Measurements from ENCODE around the gene TMEM212.

TMEM212 gene

DNA sequence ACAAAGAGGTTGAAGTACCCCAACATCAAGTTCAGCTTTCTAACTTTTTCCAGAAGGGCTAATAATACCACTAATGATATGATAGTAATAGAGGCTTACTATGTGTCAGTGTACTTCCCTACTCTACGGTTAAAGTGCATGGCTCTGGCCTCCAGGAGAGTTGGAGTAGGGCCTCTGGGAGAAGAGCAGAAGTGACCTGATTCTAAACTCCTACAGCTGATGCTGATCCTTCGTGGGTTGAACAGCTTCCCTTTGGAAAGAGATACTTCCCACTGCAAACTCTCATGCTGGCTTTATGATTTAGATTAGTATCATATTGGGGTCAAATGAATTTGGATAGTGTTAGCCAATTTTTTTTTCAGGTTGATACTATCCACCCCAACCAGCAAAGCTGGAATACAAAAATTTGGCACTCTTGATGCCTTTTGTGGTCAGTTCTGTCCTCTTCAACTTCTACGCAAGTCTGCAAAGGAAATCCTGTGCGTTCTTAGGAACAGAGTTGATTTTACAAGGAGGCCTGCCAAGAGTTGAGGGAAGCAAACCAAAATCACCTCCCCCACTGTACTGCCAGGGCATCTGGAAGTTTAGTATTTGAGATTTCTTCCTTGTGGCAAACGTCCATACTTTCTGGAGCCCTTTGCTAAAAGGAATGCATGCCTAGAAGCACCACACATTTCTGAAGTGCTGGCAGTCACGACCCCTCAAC is 17.8 kb downstream of the TMEM212 start:
- DNase-seq (ENCODE audit: low read depth in 2 of 2): no peak

DNA sequence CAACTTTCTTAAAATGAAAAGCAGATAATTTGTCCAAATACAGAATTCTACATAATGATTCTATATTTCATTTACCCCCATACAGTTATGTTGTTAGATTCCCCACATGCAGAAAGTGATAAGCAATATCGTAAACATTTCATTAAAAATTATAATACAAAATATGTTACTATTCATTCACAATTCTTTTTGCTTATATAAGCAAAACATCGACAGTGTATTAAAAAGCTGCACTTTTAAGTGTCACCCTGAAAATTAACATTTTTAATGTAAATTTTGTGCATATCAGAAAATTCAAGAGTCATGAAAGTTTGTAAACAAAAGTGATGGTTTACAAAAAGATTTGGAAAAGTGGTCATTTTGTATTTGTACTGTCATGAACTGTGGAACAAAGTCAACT is 19.2 kb downstream of the TMEM212 start:
- DNase-seq (ENCODE audit: low read depth in 2 of 2): no peak

DNA sequence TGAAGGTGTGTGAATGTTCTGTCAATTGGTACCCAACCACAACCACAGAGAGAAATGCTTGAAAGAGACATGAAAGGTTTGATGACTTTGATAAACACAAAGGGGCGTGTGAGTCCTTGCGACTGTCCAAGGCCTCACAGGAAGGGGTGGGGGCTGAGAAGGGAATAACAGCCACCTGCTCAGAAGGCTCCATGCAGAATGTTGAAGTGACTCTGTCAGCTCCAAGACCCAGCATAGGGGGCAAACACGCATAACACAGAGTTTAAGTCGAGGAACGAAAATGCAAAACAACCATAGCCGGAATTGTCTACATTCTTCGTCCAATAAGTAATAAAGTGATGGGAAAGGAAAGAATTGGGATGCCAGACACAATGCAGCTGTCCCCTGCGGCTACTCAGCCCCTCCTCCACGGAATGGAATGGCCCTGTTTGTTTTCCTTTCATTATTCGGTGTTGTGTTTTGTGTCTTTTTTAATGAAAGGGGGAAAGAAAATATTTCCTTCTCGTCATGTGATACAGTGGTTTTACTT is 19.9 kb downstream of the TMEM212 start:
- no peak for DNase-seq (ENCODE audit: low read depth in 2 of 2)

DNA sequence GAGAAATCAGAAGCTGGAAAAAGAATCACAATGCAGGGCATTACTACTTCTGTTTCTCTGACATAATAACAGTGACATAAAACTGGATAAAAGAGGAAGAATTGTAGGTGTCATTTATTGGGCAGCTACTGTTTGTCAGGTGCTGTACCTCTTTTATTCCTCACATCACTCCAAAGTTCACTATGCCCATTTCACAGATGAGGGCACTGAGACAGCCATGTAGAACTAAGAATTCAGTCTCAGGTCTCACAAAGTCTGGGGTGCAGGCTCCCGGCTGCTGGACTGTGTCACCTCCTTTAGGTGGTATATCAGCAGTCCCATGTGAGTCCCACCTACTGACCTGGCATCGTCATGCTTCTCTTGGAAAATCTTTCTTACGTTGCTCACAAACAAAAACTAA is 20.8 kb downstream of the TMEM212 start:
- no peak for DNase-seq (ENCODE audit: low read depth in 2 of 2)

DNA sequence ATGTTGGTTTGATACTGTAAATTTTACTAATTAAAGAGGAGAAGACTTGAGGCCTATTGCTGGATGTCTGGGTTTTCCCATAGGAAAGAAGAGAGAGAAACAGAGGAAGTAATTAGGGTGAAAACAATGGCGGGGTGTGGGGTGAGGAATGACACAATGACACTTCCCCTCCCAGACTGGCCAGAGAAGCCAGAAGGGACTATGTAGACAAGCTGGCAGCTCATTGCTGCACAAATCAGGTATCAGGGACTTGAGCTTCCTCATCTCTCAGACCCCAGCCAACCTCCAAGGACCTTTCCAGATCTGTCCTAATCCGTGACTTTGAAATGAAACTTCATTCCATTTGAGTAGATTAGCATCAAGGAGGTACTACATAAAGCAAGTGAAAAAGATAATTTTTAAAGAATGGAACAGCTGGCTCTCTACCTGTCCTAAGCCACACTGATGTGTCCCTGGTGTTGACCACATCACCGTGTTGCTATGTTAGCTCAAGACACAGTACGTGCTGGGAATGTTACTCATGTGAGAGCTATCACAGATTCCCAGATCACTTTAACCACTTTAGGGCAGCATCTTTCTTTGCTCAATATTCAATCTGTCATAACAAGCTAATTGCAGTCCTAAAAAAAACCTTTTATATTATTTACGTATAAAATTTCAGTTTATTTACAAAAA is 22.2 kb downstream of the TMEM212 start:
- no peak for DNase-seq (ENCODE audit: low read depth in 2 of 2)

DNA sequence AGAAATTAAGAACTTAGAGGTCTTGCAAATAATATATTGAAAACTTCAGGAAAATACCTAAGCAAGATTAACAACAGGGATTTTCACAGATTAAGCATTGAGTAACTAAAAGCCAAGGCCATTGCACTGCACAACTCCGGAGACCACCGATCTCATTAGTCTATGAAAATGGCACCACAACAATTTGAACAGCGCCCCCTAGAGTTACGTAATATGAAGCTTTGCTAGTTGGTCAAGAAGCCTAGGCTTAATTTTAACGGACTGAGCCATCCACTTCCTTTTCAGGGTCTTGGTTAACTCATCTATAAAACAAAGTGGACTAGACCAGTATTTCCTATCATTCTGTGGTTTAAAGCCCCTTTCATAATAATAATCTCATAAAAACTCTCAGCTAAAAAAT is 24.8 kb downstream of the TMEM212 start:
- no peak for DNase-seq (ENCODE audit: low read depth in 2 of 2)

DNA sequence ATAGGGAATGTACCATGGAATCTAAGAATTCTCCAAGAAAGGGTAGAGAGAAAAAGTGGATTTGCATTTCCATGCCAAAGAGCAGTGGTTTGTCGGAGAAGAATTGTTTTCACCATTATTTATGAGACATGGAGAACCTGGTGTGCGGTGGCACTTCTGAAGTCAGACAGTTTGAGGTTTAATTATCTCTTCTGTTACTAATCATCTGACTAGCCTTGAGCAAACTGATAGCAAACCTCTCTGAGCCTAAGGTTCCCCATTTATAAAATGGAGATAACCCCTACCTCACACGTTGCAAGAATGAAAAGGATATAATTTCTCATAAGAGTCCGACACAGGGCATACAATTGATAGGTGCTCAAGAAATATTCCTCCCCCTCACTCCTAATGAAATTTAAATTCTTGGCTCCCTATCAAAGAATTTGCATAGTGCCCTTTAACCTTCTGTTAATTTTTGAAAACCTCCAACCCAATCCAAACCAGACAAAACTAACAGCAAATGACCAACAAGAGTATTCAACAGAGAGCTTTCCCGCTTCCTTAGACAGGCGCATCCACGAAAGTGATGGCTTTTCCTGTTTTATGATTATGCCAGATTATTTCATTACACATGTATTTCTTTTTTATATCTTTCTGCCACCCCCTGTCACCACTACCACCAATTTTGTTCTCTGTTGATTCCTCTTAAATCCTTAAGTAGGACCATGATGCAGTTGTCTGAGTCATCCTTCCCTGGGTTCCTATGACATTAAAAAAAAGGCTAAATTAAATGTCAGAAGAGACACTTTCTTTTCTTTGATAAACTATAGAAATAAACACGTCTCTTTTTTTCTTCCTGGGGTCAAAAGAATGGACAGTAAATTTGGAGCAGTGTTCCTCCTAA is 28.5 kb downstream of the TMEM212 start:
- DNase-seq (ENCODE audit: low read depth in 2 of 2): no peak

DNA sequence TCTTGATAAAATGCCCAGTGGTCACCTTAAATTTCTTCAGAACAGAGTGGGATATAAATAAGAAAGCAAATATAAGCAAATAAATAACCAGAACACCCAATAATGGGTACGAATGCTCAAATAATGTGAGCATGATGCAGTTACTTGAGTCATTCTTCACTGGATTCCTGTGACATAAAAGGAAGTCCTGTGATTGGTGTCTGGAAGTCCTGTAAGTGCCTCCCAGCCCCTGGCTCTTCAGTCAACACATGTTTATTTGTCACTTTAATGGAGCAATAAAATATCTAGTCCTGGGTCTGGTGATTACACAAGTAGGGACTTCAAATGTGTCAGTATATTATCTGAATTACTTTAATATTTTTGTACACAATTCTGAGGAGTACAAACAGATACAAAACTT is 30.4 kb downstream of the TMEM212 start:
- DNase-seq (ENCODE audit: low read depth in 2 of 2): no peak

DNA sequence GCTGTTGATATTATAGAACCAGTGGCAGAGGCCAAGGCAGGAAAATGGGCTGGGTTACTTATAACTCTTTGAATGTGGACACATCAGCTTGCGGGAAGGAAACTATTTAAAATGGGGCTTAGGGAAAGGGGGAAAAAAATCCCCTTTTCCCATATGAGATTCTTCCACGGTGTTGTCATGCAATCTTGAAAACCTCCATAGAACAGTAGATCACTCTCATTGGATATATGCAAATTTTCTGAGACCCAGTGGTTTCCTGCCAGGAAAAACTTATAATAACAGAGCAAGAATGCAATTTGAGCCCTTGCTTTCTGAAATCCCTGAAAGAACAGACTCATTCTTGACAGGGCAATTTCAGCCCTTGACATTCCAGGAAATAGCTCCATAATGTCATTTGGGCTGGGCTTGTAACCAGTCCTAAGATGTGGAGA is 31.1 kb downstream of the TMEM212 start:
- DNase-seq (ENCODE audit: low read depth in 2 of 2): no peak

DNA sequence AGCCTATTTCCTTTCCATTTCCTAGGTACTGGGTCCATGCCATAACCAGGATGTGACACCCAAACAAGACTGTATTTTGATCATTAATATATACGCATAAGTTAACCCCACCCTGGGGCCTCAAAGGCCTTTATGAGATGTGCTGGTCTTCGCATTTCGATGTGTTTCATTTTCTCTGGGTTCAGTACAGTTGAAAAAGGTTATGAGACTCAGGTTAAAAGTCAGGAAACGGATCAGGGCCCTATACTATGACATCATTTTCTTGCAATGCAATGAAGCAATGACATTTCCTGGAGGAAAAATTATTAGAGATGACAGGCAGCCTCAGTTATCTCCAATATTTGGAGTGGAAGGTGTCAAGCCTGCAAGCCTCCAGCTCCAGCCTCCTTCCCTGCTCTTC is 31.7 kb downstream of the TMEM212 start:
- DNase-seq (ENCODE audit: low read depth in 2 of 2): no peak

DNA sequence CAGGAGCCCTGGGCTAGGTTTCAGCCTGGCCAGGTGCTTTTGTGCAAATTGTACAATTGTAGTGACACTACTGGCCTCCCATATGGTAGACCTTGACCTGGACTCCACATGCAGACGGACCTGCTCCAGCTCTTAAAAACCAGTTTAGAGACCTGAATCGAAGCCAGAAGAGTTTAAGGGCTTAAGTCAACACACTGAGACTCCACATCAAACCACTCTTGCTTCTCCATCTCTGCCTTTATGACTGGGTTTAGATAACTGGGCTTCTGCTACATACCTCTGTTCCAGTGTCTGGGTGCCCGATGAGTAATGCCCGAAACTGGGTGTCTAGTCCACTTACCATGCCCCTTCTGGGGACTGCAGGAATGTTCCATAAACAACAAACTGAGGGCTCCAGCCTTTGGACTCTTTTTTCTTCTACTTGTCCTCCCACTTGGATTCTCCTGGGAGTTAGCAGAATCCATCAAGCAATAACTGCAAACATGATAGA is 32.8 kb downstream of the TMEM212 start:
- DNase-seq (ENCODE audit: low read depth in 2 of 2): no peak

DNA sequence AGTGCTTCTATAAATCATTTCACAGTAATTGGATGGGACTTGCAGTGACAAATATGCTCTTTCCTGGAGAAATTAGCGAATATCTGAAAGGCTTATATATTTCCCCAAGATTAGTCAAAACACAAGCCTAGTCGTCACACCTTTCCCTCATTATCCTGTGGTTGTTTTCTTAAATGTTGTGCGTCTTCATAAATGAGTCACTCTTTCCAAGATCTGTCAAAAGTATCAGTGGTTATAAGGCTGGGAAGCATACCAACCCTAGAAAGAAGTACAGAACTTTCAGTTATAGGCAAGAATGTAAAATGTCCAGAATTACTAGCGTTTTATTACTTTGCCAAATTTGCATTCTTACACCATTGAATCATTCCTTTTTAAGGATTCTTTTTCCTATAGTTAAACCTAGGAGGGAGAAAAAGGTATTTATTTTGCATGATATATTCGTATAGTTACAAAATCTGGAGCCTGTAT is 33.6 kb downstream of the TMEM212 start:
- DNase-seq (ENCODE audit: low read depth in 2 of 2): no peak

DNA sequence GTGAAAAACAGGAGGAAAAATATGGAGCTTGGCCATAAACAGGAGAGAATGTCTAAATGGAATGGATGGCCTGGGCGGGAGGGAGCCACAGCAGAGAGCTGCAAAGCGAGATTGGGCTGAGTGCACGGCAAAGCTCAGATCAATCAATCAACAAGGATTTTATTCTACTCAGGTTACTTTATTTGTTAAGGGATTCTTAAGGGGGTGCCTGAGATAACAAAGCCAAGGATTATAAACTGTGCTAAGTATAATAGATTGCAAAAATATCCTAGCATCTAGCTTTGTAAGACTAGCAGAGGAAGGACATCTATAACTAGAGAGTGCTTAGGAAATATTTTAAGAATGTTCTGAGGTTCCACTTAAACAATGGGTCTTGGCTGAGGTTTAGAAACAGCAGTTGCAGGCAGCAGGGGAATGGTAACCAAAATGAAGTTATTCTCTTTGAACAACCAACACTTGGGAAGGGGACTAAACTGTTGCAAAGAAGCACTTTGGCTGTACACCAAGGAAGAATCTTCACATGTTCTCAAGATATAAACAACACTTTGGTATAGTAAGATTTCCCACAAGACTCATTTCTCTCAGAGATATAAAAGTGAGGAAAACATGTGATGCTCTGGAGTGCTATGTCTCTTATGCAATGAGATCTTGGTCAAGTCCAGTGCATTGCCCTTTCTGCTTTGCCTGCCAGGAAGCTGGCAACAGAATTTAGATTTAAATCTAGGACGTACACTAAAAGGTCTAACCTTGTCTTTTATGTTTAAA is 35.5 kb downstream of the TMEM212 start:
- DNase-seq (ENCODE audit: low read depth in 2 of 2): no peak

DNA sequence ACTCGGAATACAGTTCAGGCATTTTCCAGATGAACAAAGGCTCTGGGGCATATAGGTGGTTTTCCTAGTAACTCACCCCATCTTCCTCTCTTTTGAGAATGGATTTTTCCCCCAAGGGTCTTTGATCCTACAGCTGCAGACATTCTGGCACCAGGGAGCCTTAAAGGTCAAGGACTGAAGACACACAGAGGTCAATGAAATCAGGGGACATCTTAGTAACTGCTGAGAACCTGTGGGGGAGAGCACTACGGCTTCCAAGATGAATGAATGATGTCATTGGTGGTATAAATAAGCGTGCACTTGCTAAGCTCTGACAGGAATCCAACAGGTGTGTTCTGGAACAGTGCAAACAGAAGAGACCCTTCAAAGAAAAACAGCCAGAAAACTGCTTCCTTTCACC is 36.3 kb downstream of the TMEM212 start:
- DNase-seq (ENCODE audit: low read depth in 2 of 2): no peak

DNA sequence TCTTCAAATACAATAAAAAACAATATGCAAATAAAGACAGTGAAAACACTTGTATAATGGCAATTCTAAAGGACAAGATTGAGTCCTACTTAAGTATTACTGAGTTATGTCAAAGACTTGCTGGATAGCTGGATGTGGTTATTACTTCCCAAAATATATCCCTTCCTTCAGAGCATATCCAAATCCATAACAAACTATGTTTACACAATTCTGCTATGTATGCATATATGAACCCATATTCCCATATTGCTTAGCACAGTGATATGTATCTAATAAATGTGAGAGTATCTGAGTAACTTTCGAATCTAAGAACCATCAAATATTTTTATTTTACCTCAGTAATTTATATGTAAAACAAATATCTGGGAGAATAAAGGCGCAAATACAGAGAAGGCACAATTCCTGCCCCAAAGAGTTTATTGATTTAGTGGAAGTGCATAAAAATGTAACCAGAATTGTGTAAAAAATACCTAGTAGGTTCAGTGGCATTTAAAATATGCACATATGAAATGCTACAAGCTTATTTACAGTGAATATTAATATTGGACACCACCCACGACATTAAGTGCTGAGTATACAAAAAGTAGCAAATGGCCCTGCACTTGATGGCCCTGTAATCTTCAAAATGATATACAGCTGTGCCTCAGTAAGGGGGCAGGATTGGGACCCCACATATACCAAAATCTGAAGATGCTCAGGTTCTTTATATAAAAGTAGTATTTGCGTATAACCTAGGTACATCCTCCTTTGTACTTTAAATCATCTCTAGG is 37.1 kb downstream of the TMEM212 start:
- DNase-seq (ENCODE audit: low read depth in 2 of 2): no peak

DNA sequence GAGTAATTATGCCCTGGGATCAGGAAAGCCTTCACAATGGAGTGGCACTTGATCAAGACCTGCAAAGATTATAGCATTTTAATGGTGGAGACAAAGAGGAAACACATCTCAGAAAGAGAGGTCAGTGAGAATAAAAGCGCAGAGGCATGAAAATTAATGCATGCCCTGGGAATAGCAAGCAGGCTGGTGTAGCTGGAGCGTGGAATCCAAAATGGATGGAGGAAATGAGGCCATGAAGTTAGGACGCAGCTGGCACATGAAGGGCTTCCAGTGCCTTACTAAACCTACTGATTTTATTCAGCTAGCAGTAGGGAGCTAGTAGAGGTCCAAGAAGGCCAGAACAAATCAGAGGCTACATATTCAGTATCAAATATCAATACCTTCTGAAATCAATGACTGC is 38.1 kb downstream of the TMEM212 start:
- DNase-seq (ENCODE audit: low read depth in 2 of 2): no peak

DNA sequence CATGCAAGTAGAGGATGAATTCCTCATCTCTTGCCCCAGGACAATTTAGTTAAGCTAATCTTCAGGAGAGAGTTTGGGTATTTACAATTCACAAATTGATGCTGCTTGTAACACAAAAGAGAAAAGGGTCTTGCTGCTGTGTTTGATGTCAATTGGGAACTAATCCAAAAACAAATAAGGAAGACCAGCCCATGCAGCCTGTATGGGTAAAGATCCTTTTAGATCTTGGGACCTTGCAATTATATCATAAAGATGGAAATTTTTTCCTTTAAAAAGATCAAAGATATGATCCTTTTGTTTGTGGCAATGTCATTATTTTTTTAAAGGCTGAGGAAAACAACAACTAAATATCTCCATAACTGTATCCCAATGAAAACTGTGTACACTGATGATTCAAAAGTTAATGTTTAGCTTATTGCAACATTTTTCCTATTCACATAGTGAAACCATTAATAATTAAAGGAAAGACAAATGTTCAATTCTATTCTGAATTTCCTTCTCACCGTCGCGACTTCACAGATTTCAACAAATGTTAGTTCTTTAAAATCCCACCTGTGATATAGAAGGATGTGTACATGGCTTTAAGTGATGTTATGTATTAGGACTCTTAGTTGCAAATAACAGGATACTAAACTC is 40.2 kb downstream of the TMEM212 start:
- no peak for DNase-seq (ENCODE audit: low read depth in 2 of 2)

DNA sequence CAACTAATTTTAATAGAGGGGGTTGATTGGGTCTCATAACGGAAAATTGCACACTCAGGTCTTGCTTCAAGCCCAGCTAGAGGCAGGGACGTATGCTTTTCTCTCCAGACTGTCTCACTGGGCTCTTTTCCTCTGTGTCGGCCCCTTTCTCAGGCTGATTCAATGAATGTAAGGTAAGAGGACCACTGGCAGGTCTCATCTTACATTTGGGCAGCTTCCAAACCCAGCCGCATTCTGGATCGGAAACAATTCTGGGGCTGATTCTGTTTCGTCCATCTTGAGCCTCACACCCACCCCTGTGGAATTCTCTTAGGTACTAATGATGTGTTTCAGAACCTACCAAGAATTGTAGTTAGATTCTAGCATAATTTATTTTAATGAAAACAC is 40.7 kb downstream of the TMEM212 start:
- no peak for DNase-seq (ENCODE audit: low read depth in 2 of 2)

DNA sequence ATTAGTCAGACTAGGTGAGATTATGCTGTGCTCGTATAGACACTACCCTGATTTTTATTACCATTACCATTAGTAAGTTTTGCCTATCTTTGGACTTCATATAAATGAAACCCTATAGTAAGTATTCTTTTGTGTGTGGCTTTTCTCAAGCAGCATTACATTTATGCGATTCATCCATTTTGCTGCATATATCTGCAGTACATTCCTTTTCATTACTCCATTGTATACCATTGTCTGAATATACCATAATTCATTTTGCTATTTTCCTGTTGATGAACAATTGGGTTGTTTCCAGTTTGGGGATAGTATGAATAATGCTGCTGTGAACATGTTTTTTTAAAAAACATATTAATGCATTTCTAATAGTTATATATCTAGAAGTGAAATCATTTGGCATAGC is 45.3 kb downstream of the TMEM212 start:
- no peak for DNase-seq (ENCODE audit: low read depth in 2 of 2)

DNA sequence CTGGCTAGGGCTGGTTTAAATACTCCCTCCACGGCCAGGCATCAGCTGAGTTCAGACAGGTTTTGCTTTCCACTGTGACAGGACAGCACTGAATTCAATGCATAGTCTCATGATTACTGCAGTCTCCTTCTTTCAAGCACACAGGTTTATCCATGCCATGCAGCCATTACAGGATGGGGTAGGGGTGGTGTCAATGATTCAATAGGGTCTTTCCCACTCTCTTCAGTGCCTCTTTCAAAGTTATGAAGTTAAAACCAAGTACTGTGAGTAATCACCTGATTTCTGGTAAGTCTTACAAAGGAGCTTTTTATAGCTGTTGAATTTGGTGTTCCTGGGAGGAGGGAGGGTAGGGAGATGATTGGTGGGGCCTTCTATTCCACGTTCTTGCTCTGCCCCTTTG is 47.2 kb downstream of the TMEM212 start:
- no peak for DNase-seq (ENCODE audit: low read depth in 2 of 2)
